Measurements from ENCODE around the gene SALL1. TPM values are rescaled to one million over a fixed set of nuclear protein-coding genes. Genes with fewer than 3 reads are reported as not detected.

Gene SALL1
- polyA plus RNA-seq, 3 donors from 2014 or later: not detected

DNA sequence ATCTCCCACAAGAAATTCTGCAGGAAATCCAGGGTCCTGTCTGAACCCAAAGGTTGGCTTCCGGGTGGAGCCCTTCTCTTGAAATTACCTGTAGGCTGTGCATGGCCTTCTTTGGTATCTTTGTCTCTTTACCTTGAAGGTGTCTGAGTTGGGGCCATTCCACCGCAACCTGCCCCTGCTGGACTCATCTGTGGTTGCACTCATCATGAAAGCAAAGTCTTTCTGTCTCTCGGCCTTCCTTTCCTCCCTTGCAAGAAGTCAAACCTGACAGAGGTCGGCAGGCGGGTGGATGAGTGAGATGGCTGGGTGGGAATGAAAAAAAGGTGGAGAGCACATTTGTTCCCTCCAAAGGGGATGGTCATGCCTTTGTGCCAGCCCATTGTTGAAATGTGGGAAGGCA, 25.1 kb downstream of the SALL1 start:
- no peaks in the 10 kb centered on the region for H3K4me1 Mint-ChIP-seq
- peaks cover 0 to 9% (median 4%) of the 10 kb centered on the region in 3 donors for H3K27me3 Mint-ChIP-seq (ENCODE audit: low read depth in 3 of 3)
- H3K36me3 Mint-ChIP-seq: no peaks in the 10 kb centered on the region

DNA sequence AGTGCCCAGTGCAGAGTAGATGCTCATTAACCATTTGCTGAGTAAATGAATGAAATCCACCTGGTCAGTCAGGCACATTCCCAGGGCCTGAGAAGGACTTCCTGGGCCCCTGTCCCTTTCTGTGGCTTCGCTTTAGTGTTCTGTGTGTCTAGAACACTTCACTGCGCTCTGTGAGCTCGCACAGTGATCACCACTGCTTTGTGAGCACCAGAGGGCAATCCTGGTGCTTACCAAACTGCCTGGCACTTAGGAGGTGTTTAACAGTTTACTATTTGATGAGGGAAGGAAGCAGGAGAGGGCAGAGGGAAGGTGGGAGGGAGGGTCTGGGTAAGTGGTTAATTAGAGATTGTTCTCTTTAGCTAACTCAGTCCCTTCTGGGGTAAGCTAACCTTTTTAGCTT, 26.2 kb downstream of the SALL1 start:
- Mint-ChIP-seq H3K4me1 (no peaks in the 10 kb centered on the region), H3K27ac (no peak overlapping the region), H3K27me3 (ENCODE audit: low read depth in 3 of 3) (peaks cover 0 to 9% (median 4%) of the 10 kb centered on the region in 3 donors), H3K36me3 (no peaks in the 10 kb centered on the region), H3K4me3 (no peak overlapping the region), H3K9me3 (peaks cover 0 to 2% (median 0%) of the 10 kb centered on the region in 6 donors)
- DNase-seq: no peak

More for the DNA sequence above, 25.1 kb downstream of the SALL1 start:
- no peak for DNase-seq
- no peak overlapping the region for H3K27ac Mint-ChIP-seq
- no peak overlapping the region for H3K4me3 Mint-ChIP-seq
- H3K9me3 Mint-ChIP-seq: peaks cover 0 to 2% (median 0%) of the 10 kb centered on the region in 6 donors

DNA sequence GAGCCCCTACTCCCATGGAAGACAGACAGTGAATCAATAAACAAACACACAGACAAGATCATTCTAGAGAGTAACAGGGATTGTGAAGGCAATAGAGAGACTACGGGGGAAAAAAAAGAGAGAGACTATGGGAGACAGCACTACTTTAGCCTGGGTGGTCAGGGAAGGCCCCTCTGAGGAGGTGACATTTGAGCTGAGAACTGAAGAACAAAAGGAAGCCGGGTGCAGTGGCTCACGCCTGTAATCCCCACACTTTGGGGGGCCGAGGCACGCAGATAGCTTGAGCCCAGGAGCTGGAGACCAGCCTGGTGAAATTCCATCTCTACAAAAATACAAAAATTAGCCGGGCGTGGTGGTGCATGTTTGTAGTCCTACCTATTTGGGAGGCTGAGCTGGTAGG, 29.2 kb downstream of the SALL1 start:
- Mint-ChIP-seq H3K4me3 (no peak overlapping the region), H3K27ac (no peak overlapping the region), H3K9me3 (peaks cover 0 to 2% (median 0%) of the 10 kb centered on the region in 6 donors), H3K27me3 (ENCODE audit: low read depth in 3 of 3) (peaks cover 3 to 10% (median 9%) of the 10 kb centered on the region in 3 donors), H3K36me3 (no peaks in the 10 kb centered on the region), H3K4me1 (no peaks in the 10 kb centered on the region)
- DNase-seq: no peak

DNA sequence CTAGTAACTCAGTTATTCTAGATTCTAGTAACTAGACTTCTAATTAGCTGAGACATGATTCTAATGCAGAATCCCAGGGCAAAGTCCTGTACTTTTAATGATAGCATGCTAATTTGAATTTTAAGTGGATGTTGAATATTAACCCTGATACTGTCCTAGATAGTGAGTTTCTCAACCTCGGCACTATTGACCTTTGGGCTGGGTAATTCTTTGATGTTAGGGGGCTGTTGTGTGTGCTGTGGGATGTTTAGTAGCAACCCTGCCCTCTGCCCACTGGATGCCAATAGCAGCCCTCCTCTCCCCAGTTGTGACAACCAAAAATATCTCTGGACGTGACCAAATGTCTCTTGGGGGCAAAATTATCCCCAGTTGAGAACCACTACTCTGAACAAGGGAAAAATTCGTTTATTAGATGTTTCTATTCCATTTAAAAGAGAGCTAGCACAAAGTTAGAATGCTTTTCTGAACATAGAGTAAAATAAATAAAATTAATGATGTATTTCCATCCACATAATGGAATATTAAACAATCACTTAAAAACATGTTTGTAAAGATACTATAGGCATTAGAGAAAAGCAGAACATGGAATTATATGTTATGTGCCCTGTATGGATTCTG, 30.2 kb downstream of the SALL1 start:
- no peaks in the 10 kb centered on the region for H3K4me1 Mint-ChIP-seq
- peaks cover 3 to 10% (median 6%) of the 10 kb centered on the region in 3 donors for H3K27me3 Mint-ChIP-seq (ENCODE audit: low read depth in 3 of 3)
- no peak for DNase-seq
- H3K27ac Mint-ChIP-seq: no peak overlapping the region
- H3K36me3 Mint-ChIP-seq: no peaks in the 10 kb centered on the region
- no peak overlapping the region for H3K4me3 Mint-ChIP-seq
- peaks cover 0 to 2% (median 0%) of the 10 kb centered on the region in 6 donors for H3K9me3 Mint-ChIP-seq

DNA sequence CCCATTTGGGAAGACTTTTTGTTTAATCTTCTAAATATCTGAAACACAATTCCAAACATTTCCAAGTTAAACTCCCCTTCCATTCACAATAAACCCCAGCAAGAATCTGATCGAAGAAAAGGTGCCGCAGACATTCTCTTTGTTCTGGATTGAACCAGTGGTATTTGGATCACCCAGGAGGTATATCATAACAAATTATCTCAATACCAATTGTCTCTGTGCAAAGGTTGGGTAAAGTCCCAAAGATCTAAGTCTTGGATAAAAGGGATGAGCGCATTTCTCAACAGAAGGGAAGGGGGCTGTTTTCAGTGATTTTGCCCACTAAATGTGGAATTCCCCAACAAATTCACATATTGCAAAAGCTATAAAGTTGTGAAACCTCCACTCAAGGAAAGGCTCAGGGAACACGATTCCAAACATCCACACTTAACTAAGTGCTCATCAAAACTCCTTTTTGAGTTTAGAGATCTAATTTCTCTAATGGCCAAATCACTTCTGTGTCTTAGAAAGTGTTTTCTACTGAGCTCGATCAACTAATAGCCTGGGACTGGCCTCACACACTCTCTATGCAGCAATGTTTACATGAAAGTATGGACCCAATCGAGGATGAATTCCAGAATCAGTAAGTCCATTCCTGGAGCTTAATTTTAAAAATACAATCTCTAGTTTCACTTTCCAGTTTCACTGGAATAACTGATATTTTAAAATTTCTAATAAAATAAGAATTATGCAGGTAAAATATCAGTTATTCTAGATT, 30.9 kb downstream of the SALL1 start:
- no peak overlapping the region for H3K4me3 Mint-ChIP-seq
- peaks cover 3 to 10% (median 3%) of the 10 kb centered on the region in 3 donors for H3K27me3 Mint-ChIP-seq (ENCODE audit: low read depth in 3 of 3)
- no peaks in the 10 kb centered on the region for H3K36me3 Mint-ChIP-seq
- no peak for DNase-seq
- peaks cover 0 to 2% (median 0%) of the 10 kb centered on the region in 6 donors for H3K9me3 Mint-ChIP-seq
- H3K4me1 Mint-ChIP-seq: no peaks in the 10 kb centered on the region
- no peak overlapping the region for H3K27ac Mint-ChIP-seq

DNA sequence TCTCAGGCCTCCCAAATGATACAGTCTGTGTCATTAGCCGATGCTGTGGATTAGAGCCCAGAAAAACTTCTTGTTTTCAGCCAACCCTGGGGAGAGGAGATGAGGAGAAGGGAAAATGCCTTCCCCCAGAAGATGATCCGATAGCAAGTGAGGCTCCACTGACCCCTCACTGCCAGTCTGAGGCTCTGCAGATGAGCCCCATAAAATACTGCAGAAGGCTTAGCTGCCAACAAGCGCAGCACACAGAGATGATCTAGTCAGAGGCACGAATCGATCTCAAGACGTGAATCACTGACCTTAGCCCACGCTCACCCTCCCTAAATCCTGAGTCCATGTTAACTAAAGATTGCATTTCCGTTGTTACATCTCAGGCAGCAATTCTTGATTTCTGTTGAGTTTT, 31.5 kb downstream of the SALL1 start:
- H3K27me3 Mint-ChIP-seq (ENCODE audit: low read depth in 3 of 3): peaks cover 0 to 8% (median 6%) of the 10 kb centered on the region in 3 donors
- no peak for DNase-seq
- H3K27ac Mint-ChIP-seq: no peak overlapping the region

DNA sequence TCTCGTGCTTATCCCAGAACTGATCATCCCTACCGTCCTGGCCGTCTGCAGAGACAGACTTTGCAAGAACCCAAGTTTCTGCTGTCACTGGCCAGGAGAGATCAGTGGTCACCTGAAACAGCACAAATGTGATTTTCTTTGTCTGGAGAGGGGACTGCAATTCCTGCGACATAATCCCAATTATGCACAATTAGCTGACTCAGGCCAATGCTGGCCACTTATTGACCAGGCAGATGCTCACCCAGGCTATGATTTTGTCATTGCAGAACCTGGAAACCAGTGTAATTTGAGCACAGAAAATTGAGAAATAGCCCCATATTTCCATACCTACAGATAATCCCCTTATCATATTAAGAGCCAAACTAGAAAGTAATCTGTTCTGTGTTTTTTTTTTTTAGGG, 34.7 kb downstream of the SALL1 start:
- H3K4me1 Mint-ChIP-seq: no peaks in the 10 kb centered on the region
- H3K36me3 Mint-ChIP-seq: no peaks in the 10 kb centered on the region
- no peak for DNase-seq
- no peak overlapping the region for H3K4me3 Mint-ChIP-seq
- H3K27ac Mint-ChIP-seq: no peak overlapping the region
- H3K27me3 Mint-ChIP-seq (ENCODE audit: low read depth in 3 of 3): peaks cover 8 to 16% (median 16%) of the 10 kb centered on the region in 3 donors
- no peaks in the 10 kb centered on the region for H3K9me3 Mint-ChIP-seq

More for the DNA sequence above, 31.5 kb downstream of the SALL1 start:
- Mint-ChIP-seq H3K36me3 (no peaks in the 10 kb centered on the region), H3K9me3 (peaks cover 0 to 1% (median 0%) of the 10 kb centered on the region in 6 donors), H3K4me1 (no peaks in the 10 kb centered on the region), H3K4me3 (no peak overlapping the region)

DNA sequence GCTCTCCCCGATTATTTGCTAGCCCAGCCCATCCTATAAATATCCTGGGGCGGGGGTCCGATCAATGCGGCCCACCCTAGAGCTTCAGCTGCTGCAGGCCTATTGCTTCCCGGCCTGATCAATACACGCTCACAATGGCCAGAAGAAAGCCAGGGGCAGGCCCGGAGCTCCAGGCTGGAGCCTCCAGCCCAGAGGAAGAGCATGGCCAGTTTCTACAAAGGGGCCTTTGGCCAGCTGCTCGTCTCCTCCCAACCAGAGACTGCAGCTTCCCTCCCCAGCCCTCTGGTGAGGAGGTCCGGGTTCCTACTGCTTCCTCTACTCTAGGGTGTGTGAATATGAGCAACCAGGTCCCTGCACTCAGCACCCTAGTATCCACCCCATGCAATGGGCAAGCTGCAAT, 36.7 kb downstream of the SALL1 start:
- no peaks in the 10 kb centered on the region for H3K4me1 Mint-ChIP-seq
- no peak overlapping the region for H3K4me3 Mint-ChIP-seq
- DNase-seq: no peak
- peaks cover 8 to 16% (median 12%) of the 10 kb centered on the region in 3 donors for H3K27me3 Mint-ChIP-seq (ENCODE audit: low read depth in 3 of 3)
- no peak overlapping the region for H3K27ac Mint-ChIP-seq
- no peaks in the 10 kb centered on the region for H3K36me3 Mint-ChIP-seq
- H3K9me3 Mint-ChIP-seq: peaks cover 0 to 1% (median 0%) of the 10 kb centered on the region in 6 donors

DNA sequence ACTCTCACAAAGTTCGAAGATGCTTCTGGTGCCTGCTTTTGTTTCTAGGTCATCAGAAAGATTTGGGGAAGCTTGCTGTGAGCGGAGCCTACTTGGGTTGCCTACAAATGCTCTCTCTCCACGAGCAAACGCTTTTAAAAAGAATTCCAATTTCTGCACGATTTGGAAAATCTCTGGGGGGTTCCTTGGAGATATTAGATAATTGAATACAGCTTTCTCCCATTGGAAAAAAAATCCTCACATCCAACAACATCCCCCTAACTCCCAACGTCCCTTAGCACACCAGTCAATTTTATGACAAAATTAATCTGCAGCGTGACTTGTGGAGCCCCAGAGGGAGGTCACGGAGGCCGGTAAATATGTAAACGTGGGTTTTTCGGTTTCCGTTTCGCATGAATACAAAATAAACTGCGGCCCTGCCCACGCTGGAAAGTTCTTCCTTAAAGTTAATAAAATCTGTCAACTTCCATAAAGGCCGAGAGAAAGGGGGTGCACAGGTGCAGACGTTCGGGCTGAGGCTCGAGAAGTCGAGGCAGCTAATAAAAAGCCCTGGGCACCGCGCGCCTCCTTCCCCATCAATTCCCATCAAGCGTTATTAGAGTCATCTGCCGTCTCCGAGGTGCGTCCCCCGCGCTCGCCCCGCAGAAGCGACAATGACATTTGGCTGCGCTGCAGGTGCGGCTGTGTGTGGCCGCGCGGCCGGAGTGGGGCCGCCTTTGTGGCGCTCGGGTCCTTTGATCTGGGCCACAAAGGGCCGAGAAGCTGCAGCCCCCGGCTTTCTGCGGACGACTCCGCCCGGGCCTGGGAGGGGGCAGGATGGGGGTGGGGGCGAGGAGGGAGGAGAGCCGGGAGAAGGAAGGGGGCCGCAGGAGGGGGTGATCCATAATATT, 37.6 kb downstream of the SALL1 start:
- H3K4me3 Mint-ChIP-seq: no peak overlapping the region
- no peak overlapping the region for H3K27ac Mint-ChIP-seq
- H3K9me3 Mint-ChIP-seq: peaks cover 0 to 1% (median 0%) of the 10 kb centered on the region in 6 donors
- no peak for DNase-seq
- H3K27me3 Mint-ChIP-seq (ENCODE audit: low read depth in 3 of 3): peaks cover 8 to 16% (median 15%) of the 10 kb centered on the region in 3 donors
- no peaks in the 10 kb centered on the region for H3K4me1 Mint-ChIP-seq
- no peaks in the 10 kb centered on the region for H3K36me3 Mint-ChIP-seq

DNA sequence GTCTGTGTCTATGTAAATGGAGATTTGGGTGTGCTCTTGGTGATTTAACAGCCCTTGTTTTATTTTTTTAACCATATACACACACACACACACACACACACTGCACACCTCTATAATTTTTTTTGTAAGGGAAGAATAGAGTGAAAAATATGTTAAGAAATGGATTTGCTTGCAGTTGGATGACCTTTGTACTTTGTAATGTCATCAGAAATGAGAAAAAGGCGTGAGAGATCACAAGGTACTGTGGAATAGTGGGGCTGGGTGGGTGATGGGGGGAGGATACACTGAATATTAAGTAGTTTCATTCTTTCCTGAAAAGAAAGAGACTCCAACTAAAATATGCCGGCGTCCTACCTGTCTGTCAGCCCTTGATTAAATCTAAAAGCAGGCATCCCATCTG, 38.7 kb downstream of the SALL1 start:
- H3K27ac Mint-ChIP-seq: no peak overlapping the region
- H3K36me3 Mint-ChIP-seq: no peaks in the 10 kb centered on the region
- no peaks in the 10 kb centered on the region for H3K4me1 Mint-ChIP-seq
- H3K9me3 Mint-ChIP-seq: peaks cover 0 to 1% (median 0%) of the 10 kb centered on the region in 6 donors
- no peak overlapping the region for H3K4me3 Mint-ChIP-seq
- DNase-seq: no peak
- H3K27me3 Mint-ChIP-seq (ENCODE audit: low read depth in 3 of 3): peaks cover 8 to 14% (median 10%) of the 10 kb centered on the region in 3 donors

DNA sequence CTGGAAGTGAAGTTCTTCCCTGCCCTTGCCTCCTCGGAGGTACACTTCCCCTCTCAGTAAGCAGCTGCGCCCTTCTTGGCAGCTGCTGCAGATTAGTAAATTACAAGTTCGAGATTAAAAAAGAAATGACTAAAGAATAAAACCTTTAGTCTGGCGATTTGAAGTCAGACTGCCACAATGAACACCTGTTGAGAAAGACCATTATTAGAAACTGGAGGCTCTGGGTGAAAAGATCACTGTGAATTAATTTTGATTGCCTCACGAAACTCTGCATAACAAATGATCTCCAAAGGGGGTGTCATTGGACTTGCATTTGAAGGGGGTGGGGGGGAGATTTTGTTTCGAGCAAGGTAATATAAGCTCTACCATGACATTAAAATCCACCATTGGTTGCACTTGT, 39.3 kb downstream of the SALL1 start:
- no peak overlapping the region for H3K4me3 Mint-ChIP-seq
- H3K27ac Mint-ChIP-seq: no peak overlapping the region
- peaks cover 0 to 1% (median 0%) of the 10 kb centered on the region in 6 donors for H3K9me3 Mint-ChIP-seq
- H3K4me1 Mint-ChIP-seq: no peaks in the 10 kb centered on the region
- no peaks in the 10 kb centered on the region for H3K36me3 Mint-ChIP-seq
- DNase-seq: no peak
- H3K27me3 Mint-ChIP-seq (ENCODE audit: low read depth in 3 of 3): peaks cover 8 to 14% (median 10%) of the 10 kb centered on the region in 3 donors

DNA sequence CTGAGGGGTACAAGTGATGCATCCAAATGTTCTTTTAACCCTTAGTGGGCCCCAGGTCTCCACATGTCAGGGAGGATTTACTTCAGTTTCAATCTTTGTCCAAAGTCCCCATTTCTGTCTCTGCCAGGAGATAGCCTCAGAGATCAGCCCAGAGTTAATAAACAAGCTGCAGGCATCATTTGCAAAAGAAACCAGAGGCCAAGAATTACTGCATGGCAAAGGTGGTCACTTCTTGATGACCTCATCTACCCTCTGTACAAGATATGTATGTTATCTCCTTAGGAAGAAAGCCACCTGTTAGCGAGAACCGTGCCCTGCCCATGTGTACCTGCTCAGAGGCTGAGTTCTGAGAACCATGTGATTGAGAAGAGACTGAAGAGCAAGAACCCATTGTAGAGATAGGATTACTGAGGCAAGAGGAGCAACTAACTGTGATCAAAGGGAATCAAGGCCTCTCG, 40.3 kb downstream of the SALL1 start:
- H3K27me3 Mint-ChIP-seq (ENCODE audit: low read depth in 3 of 3): peaks cover 8 to 14% (median 10%) of the 10 kb centered on the region in 3 donors

DNA sequence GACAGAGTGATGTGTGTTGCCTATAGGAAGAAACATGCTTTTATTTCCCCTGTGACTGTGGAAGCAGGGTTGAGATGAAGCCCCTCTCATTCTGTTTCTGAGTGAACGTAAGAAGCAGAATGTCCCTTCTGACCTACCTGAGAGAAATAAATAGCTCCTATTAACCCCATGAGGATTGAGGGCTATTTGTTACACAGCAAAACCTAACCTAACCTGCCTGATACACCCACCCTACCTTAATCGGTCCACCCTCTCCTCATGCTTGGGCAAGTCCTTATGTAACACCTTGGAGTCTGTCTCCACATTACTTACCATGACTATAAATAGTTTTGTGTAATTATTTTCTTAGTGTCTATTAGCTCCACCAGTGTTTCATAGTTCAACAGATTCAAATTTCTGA, 41.9 kb downstream of the SALL1 start:
- Mint-ChIP-seq H3K27ac (no peak overlapping the region), H3K9me3 (peaks cover 0 to 1% (median 0%) of the 10 kb centered on the region in 6 donors), H3K36me3 (no peaks in the 10 kb centered on the region), H3K4me1 (no peaks in the 10 kb centered on the region), H3K4me3 (no peak overlapping the region), H3K27me3 (ENCODE audit: low read depth in 3 of 3) (peaks cover 8 to 12% (median 10%) of the 10 kb centered on the region in 3 donors)
- no peak for DNase-seq

More for the DNA sequence above, 40.3 kb downstream of the SALL1 start:
- H3K9me3 Mint-ChIP-seq: peaks cover 0 to 1% (median 0%) of the 10 kb centered on the region in 6 donors
- no peak for DNase-seq
- H3K27ac Mint-ChIP-seq: no peak overlapping the region
- no peaks in the 10 kb centered on the region for H3K4me1 Mint-ChIP-seq
- no peak overlapping the region for H3K4me3 Mint-ChIP-seq
- no peaks in the 10 kb centered on the region for H3K36me3 Mint-ChIP-seq

Data from immature natural killer cell (primary cell).